OCI-LY3 (cell line): ENCODE measurements around the gene GPR21.

Experiments
- H2AFZ ChIP-seq: fragments of 200-600, 300-600 bp; shearing (Covaris generic); 2 replicates; pipeline ENCODE4 v1.6.0; 2014; ENCODE audit warnings: antibody characterized with exemption, low read depth, low read length
- H3K27ac ChIP-seq: fragments of 200-600, 300-600 bp; sonication (generic); 2 replicates; pipeline ENCODE4 v1.5.1; 2014; ENCODE audit warnings: mild to moderate bottlenecking, low read length, moderate library complexity, mixed read lengths
- H3K27me3 ChIP-seq: fragments of 200-600, 300-600 bp; sonication (generic); 2 replicates; pipeline ENCODE4 v1.6.1; 2014; ENCODE audit warnings: low read depth, low read length, mixed read lengths
- H3K36me3 ChIP-seq: fragments of 200-600, 300-600 bp; sonication (generic); replicated peaks from 2 replicates; pipeline ENCODE3; 2014; ENCODE audit warnings: low read depth, low read length, mixed read lengths
- H3K4me1 ChIP-seq: fragments of 300-600, 200-600 bp; sonication (generic); 2 replicates; pipeline ENCODE4 v1.6.1; 2014; ENCODE audit warnings: low read length, mixed read lengths
- H3K4me2 ChIP-seq: fragments of 200-600, 300-600 bp; sonication (generic); 2 replicates; pipeline ENCODE4 v1.6.1; 2014; ENCODE audit warnings: low read length, mixed read lengths
- H3K4me3 ChIP-seq: fragments of 300-600, 200-600 bp; sonication (generic); 2 replicates; pipeline ENCODE4 v1.5.1; 2014; ENCODE audit warnings: antibody characterized with exemption, mild to moderate bottlenecking, low read length, moderate library complexity
- H3K79me2 ChIP-seq: fragments of 300-600, 200-600 bp; shearing (Covaris generic); 2 replicates; pipeline ENCODE4 v1.6.1; 2014; ENCODE audit warnings: mild to moderate bottlenecking, low read length, mixed read lengths
- H3K9ac ChIP-seq: fragments of 300-600, 200-600 bp; shearing (Covaris generic); 2 replicates; pipeline ENCODE4 v1.6.0; 2014; ENCODE audit warnings: mild to moderate bottlenecking, low read length, moderate library complexity
- H3K9me3 ChIP-seq: fragments of 200-600, 300-600 bp; shearing (Covaris generic); 2 replicates; pipeline ENCODE4 v1.6.1; 2014; ENCODE audit warnings: low read length, mixed read lengths; ENCODE audit not compliant: insufficient read depth
- H4K20me1 ChIP-seq: fragments of 200-600, 300-600 bp; sonication (generic); 2 replicates; pipeline ENCODE4 v1.6.1; 2016; ENCODE audit warnings: low read length, mixed read lengths; ENCODE audit not compliant: insufficient read depth
- CTCF ChIP-seq: fragments of 200-600, 300-600 bp; sonication (generic); IDR thresholded peaks from 2 replicates; pipeline ENCODE4 v1.5.1; 2014; ENCODE audit warnings: antibody characterized with exemption, low read length, low read depth
- EZH2phosphoT487 ChIP-seq: fragments of 200-600 bp; shearing (Covaris generic); IDR thresholded peaks from 2 replicates; pipeline ENCODE4 v1.6.1; 2018; ENCODE audit warnings: antibody characterized with exemption, mixed run types, low read depth

Gene GPR21

GRCh38 chr9:123069010-123069481 is 35.6 kb downstream of the GPR21 start:
- Histone ChIP-seq H3K79me2 (no peaks in the 10 kb centered on the region), H3K36me3 (peaks cover 57% of the 10 kb centered on the region), H3K27ac (no peak overlapping the region)

GRCh38 chr9:123070198-123070597 is 36.7 kb downstream of the GPR21 start:
- Histone ChIP-seq H3K4me2 (no peak overlapping the region), H3K9ac (no peak overlapping the region), H3K9me3 (no peaks in the 10 kb centered on the region), H4K20me1 (no peaks in the 10 kb centered on the region), H3K27ac (no peak overlapping the region), H3K4me3 (no peak overlapping the region), H2AFZ (no peak overlapping the region), H3K36me3 (peaks cover 57% of the 10 kb centered on the region), H3K79me2 (no peaks in the 10 kb centered on the region), H3K4me1 (peaks cover 31% of the 10 kb centered on the region), H3K27me3 (no peaks in the 10 kb centered on the region)
- no peak for TF ChIP-seq EZH2phosphoT487
- no peak for TF ChIP-seq CTCF

More at GRCh38 chr9:123069010-123069481, 35.6 kb downstream of the GPR21 start:
- H3K27me3 ChIP-seq: no peaks in the 10 kb centered on the region
- H3K9ac ChIP-seq: no peak overlapping the region
- H4K20me1 ChIP-seq: no peaks in the 10 kb centered on the region
- no peak overlapping the region for H2AFZ ChIP-seq
- TF ChIP-seq CTCF: no peak
- no peak for TF ChIP-seq EZH2phosphoT487
- no peaks in the 10 kb centered on the region for H3K9me3 ChIP-seq
- H3K4me2 ChIP-seq: peak overlapping the region; percentile 23
- H3K4me1 ChIP-seq: peaks cover 31% of the 10 kb centered on the region
- no peak overlapping the region for H3K4me3 ChIP-seq

- no peak overlapping the region for H3K4me2 ChIP-seq
- H3K27ac ChIP-seq: no peak overlapping the region
Measured at GRCh38 chr9:123072407-123072995, 39.0 kb downstream of the GPR21 start.

GRCh38 chr9:123073441-123073840 is 40.0 kb downstream of the GPR21 start:
- no peak overlapping the region for H3K27ac ChIP-seq
- no peaks in the 10 kb centered on the region for H3K27me3 ChIP-seq
- H4K20me1 ChIP-seq: no peaks in the 10 kb centered on the region
- no peaks in the 10 kb centered on the region for H3K9me3 ChIP-seq
- peaks cover 47% of the 10 kb centered on the region for H3K36me3 ChIP-seq
- H3K4me3 ChIP-seq: no peak overlapping the region
- peaks cover 28% of the 10 kb centered on the region for H3K4me1 ChIP-seq
- TF ChIP-seq EZH2phosphoT487 (no peak), CTCF (no peak)
- no peak overlapping the region for H3K9ac ChIP-seq
- peak overlapping the region; percentile 9 for H3K4me2 ChIP-seq
- no peak overlapping the region for H2AFZ ChIP-seq
- no peaks in the 10 kb centered on the region for H3K79me2 ChIP-seq

More at GRCh38 chr9:123072407-123072995, 39.0 kb downstream of the GPR21 start:
- no peaks in the 10 kb centered on the region for H4K20me1 ChIP-seq
- H3K79me2 ChIP-seq: no peaks in the 10 kb centered on the region
- no peaks in the 10 kb centered on the region for H3K9me3 ChIP-seq
- H3K4me3 ChIP-seq: no peak overlapping the region
- H3K4me1 ChIP-seq: peaks cover 31% of the 10 kb centered on the region
- H3K9ac ChIP-seq: no peak overlapping the region
- peaks cover 46% of the 10 kb centered on the region for H3K36me3 ChIP-seq
- no peak for TF ChIP-seq CTCF
- TF ChIP-seq EZH2phosphoT487: no peak
- no peaks in the 10 kb centered on the region for H3K27me3 ChIP-seq
- H2AFZ ChIP-seq: no peak overlapping the region
